Sigmoid colon (tissue), 7 donors: ENCODE data around the gene NR1H4. TPM values are rescaled to one million over a fixed set of nuclear protein-coding genes. Genes with fewer than 3 reads are reported as not detected.
"Not testable (repeated sequence)": the region's sequence is repeated elsewhere in the genome, so short reads cannot be mapped to it uniquely, and the experiment has no call there.

Experiments used
- DNase-seq: peaks from one replicate; pipeline ENCODE4 v3.0.0-alpha.2; 2019
- H3K27ac ChIP-seq, 4 donors: fragments of 200-600 bp; sonication (generic); one replicate each; pipeline ENCODE4 v1.5.1; 2016 to 2019; ENCODE audit warnings: mild to moderate bottlenecking in 1 of 4
- H3K27me3 ChIP-seq, 3 donors: fragments of 200-600 bp; sonication (generic); one replicate each; pipeline ENCODE4 v1.5.1; 2019; ENCODE audit warnings: mild to moderate bottlenecking in 1 of 3
- H3K36me3 ChIP-seq, 4 donors: fragments of 200-600 bp; sonication (generic); one replicate each; pipeline ENCODE4 v1.5.1; 2016 to 2019
- H3K4me1 ChIP-seq, 4 donors: fragments of 200-600 bp; sonication (generic); one replicate each; pipeline ENCODE4 v1.5.1; 2017 to 2019
- H3K4me3 ChIP-seq, 4 donors: fragments of 200-600 bp; sonication (generic); one replicate each; pipeline ENCODE4 v1.5.1; 2017 to 2019; ENCODE audit warnings: mild to moderate bottlenecking in 2 of 4, moderate library complexity in 1 of 4
- H3K9me3 ChIP-seq, 4 donors: fragments of 200-600 bp in 3 of 4; sonication (generic) in 3 of 4; one replicate each; pipeline versions ENCODE4 v1.5.1 to v1.6.1; 2013 to 2019
- CTCF ChIP-seq, 4 experiments: fragments of 450-650 bp in 3 of 4; fragments of 200-600 bp in 1 of 4; IDR thresholded peaks; one replicate each; pipeline ENCODE4 v1.5.1; 2016 to 2019; ENCODE audit warnings: antibody characterized with exemption in 4 of 4, mild to moderate bottlenecking in 3 of 4, moderate library complexity in 2 of 4
- EP300 ChIP-seq, 4 donors: sonication (generic); formaldehyde crosslinking; IDR thresholded peaks; one replicate each; pipeline ENCODE4 v1.6.1; 2017; ENCODE audit warnings: antibody characterized with exemption in 4 of 4
- POLR2A ChIP-seq, 2 donors: fragments of 450-650 bp; IDR thresholded peaks; one replicate each; pipeline ENCODE4 v1.6.1; 2016; ENCODE audit warnings: antibody characterized with exemption in 2 of 2, mild to moderate bottlenecking in 2 of 2, moderate library complexity in 2 of 2
- POLR2AphosphoS5 ChIP-seq, 4 donors: sonication (generic); formaldehyde crosslinking; IDR thresholded peaks; one replicate each; pipeline ENCODE4 v1.6.1; 2017; ENCODE audit warnings: antibody characterized with exemption in 4 of 4
- WGBS, 2 donors: extraction: QIAGEN DNeasy Blood & Tissue Kit; methylation state at CpG; one replicate each; pipeline ENCODE4 v1.1.7; 2013; 5-methylcytosine and 5-hydroxymethylcytosine counted together
- intact Hi-C: fragments of 100-400 bp; cut with DNase I; formaldehyde crosslinking; loops from one replicate; pipeline ENCODE4 v1.15.1; 2023
- polyA plus RNA-seq, 3 donors: library from polyadenylated mRNA; stranded (reverse); fragments of 200-250 nt; gene quantifications; one replicate each; pipeline ENCODE4 v1.2.3, GENCODE V29; 2013
- total RNA-seq, 4 donors: library from RNA; depleted of rRNA; stranded (reverse); fragments of >200 nt; gene quantifications; one replicate each; pipeline ENCODE4 v1.1.0, GENCODE V29; 2016
- donor health status: healthy with polysubstance abuse.
- donor health status: Bipolar disorder and iron deficiency.
- donor health status: healthy.

The NR1H4 gene
- not detected for total RNA-seq
- 10 to 100 TPM in 1 of 3 donors, 1 to 10 TPM in 2; 4.5 to 43.9 (median 9.6) TPM for polyA plus RNA-seq

- WGBS, 2 donors: 64 to 71% methylated on average over 6 of the region's 6 CpGs
- no peaks in the 10 kb centered on the region for H3K9me3 ChIP-seq
- TF ChIP-seq EP300 (IDR thresholded peaks at IDR 0.05) (no peak), POLR2AphosphoS5 (IDR thresholded peaks at IDR 0.05) (peak in 1 of 4 donors; percentile 8), CTCF (IDR thresholded peaks at IDR 0.05) (no peak)
- H3K36me3 ChIP-seq: no peaks in the 10 kb centered on the region
- no peak within 1 kb of the TSS for H3K4me3 ChIP-seq
- DNase-seq: peak; percentile 68
- H3K27ac ChIP-seq: peak within 1 kb of the TSS in 3 of 4 donors; percentile 6 to 61 (median 49)
- peaks cover 0 to 15% (median 5%) of the 10 kb centered on the region in 4 donors for H3K4me1 ChIP-seq
- intact Hi-C loops: no loop called here
- H3K27me3 ChIP-seq: no peaks in the 10 kb centered on the region
These were observed at the start of gene NR1H4 for GRCh38 chr12:100473716-100474150. Gene NR1H4, plus strand, starts transcription at chr12:100473866. Its CDS starts 19,458 bp downstream, at chr12:100493324.

DNA sequence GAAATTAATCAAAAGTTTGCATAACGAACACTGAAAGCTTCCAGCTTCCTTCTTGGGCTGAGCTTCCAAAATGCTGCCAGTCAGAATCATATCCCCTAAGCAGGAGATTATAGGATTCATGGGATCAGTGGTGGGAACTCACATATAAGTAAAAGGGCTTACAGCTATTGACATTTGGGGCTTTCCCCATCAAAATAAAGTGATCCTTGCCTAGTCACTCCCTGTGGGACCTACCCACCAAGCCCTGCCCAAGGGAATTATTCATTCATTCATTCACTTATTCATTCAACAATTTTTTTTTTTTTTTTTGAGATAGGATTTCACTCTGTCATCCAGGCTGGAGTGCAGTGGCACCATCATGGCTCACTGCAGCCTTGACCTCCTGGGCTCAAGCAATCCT lies 47.5 kb upstream of the NR1H4 start:
- H3K9me3 ChIP-seq: no peaks in the 10 kb centered on the region
- H3K4me3 ChIP-seq: no peak overlapping the region
- intact Hi-C loops: no loop called here
- H3K27ac ChIP-seq: no peak overlapping the region
- TF ChIP-seq POLR2AphosphoS5 (IDR thresholded peaks at IDR 0.05) (no peak), POLR2A (IDR thresholded peaks at IDR 0.05) (no peak), CTCF (IDR thresholded peaks at IDR 0.05) (no peak), EP300 (IDR thresholded peaks at IDR 0.05) (no peak)
- H3K27me3 ChIP-seq: no peaks in the 10 kb centered on the region
- peaks cover 0 to 8% (median 0%) of the 10 kb centered on the region in 4 donors for H3K4me1 ChIP-seq
- WGBS, 2 donors: 43 to 48% methylated on average over 1 of the region's 1 CpG
- H3K36me3 ChIP-seq: no peaks in the 10 kb centered on the region
- DNase-seq: no peak

DNA sequence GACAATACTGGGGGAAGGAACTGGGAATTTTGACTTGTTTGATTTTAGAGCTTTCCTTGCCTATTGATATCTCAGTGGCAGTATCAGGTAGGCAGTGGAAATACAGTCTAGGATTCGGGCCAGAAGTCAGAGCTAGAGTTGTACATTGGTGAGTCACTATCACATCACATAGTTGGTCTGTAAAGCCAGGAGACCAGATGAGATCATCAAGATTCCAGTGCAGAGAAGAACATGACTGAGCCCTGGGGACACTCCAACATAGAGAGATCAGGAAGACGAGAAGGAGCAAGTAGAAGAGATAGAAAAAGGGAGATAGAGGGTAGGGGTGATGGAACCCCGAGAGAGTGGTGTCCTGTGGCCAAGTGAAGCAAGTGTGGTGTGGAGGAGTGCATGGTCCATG lies 46.6 kb upstream of the NR1H4 start:
- Histone ChIP-seq H3K4me1 (peaks cover 0 to 8% (median 0%) of the 10 kb centered on the region in 4 donors), H3K36me3 (no peaks in the 10 kb centered on the region), H3K9me3 (no peaks in the 10 kb centered on the region), H3K4me3 (no peak overlapping the region), H3K27ac (no peak overlapping the region), H3K27me3 (no peaks in the 10 kb centered on the region)
- WGBS, 2 donors: 81 to 84% methylated on average over 3 of the region's 3 CpGs
- DNase-seq: no peak
- intact Hi-C loops: no loop called here
- TF ChIP-seq CTCF (IDR thresholded peaks at IDR 0.05) (no peak), POLR2AphosphoS5 (IDR thresholded peaks at IDR 0.05) (no peak), POLR2A (IDR thresholded peaks at IDR 0.05) (no peak), EP300 (IDR thresholded peaks at IDR 0.05) (no peak)

- H3K36me3 ChIP-seq, DNase-seq, intact Hi-C loops, H3K27ac ChIP-seq, H3K4me3 ChIP-seq, H3K9me3 ChIP-seq, H3K27me3 ChIP-seq: not testable (repeated sequence)
- 97% methylated on average over 32 of the region's 32 CpGs for WGBS, 2 donors
- H3K4me1 ChIP-seq: peaks cover 0 to 16% (median 4%) of the 10 kb centered on the region in 4 donors
These were observed 43.4 kb upstream of the NR1H4 start for GRCh38 chr12:100430251-100430650.

GRCh38 chr12:100433701-100434100 lies 40.0 kb upstream of the NR1H4 start:
- Histone ChIP-seq H3K9me3 (no peaks in the 10 kb centered on the region), H3K4me1 (peaks cover 0 to 26% (median 6%) of the 10 kb centered on the region in 4 donors), H3K4me3 (no peak overlapping the region), H3K27me3 (no peaks in the 10 kb centered on the region), H3K36me3 (no peaks in the 10 kb centered on the region), H3K27ac (peak overlapping the region in 1 of 4 donors; percentile 37)
- intact Hi-C loops: no loop called here
- WGBS, 2 donors: 52 to 85% methylated on average over 2 of the region's 2 CpGs
- TF ChIP-seq POLR2A (IDR thresholded peaks at IDR 0.05) (no peak), EP300 (IDR thresholded peaks at IDR 0.05) (no peak), CTCF (IDR thresholded peaks at IDR 0.05) (no peak), POLR2AphosphoS5 (IDR thresholded peaks at IDR 0.05) (no peak)
- DNase-seq: no peak
